Head of caudate nucleus (tissue), 42 donors: ENCODE measurements around the gene ADAMTSL3.
A peak's percentile ranks its signal among the peaks of the same experiment; 100 is the strongest.

Experiments
- DNase-seq, 42 donors: peaks; one replicate each; pipeline versions ENCODE4 v3.0.0 to v3.0.0-alpha.2; 2020 to 2021; ENCODE audit warnings: mixed read lengths in 7 of 42
- intact Hi-C: fragments of 100-400 bp; cut with DNase I; formaldehyde crosslinking; loops from one replicate; pipeline ENCODE4 v1.15.0; 2022

ADAMTSL3 gene

GRCh38 chr15:83978588-83978987, 324.7 kb downstream of the ADAMTSL3 start:
- no peak for DNase-seq
- intact Hi-C loops: no loop called here

- DNase-seq: no peak
- intact Hi-C loops: no loop called here
Observed at GRCh38 chr15:83980637-83981036, 326.7 kb downstream of the ADAMTSL3 start.

- intact Hi-C loops: no loop called here
- DNase-seq: no peak
Observed at GRCh38 chr15:83982748-83983147, 328.8 kb downstream of the ADAMTSL3 start.

- DNase-seq: peak in 2 of 42 donors; percentile 4 to 6
Observed at GRCh38 chr15:83983634-83984458, 329.9 kb downstream of the ADAMTSL3 start.

GRCh38 chr15:83984601-83985000, 330.7 kb downstream of the ADAMTSL3 start:
- intact Hi-C loops: no loop called here
- no peak for DNase-seq

More at GRCh38 chr15:83983634-83984458, 329.9 kb downstream of the ADAMTSL3 start:
- intact Hi-C loops: no loop called here

GRCh38 chr15:83991163-83991562, 337.2 kb downstream of the ADAMTSL3 start:
- no peak for DNase-seq
- intact Hi-C loops: no loop called here

GRCh38 chr15:83992324-83993031, 338.6 kb downstream of the ADAMTSL3 start:
- intact Hi-C loops: no loop called here
- DNase-seq: no peak

GRCh38 chr15:83993591-83993990, 339.7 kb downstream of the ADAMTSL3 start:
- DNase-seq: no peak
- intact Hi-C loops: no loop called here

- intact Hi-C loops: no loop called here
Observed at GRCh38 chr15:83998486-83998885, 344.6 kb downstream of the ADAMTSL3 start.

GRCh38 chr15:83999396-84000135, 345.6 kb downstream of the ADAMTSL3 start:
- intact Hi-C loops: no loop called here
- no peak for DNase-seq

More at GRCh38 chr15:83998486-83998885, 344.6 kb downstream of the ADAMTSL3 start:
- no peak for DNase-seq

- no peak for DNase-seq
- intact Hi-C loops: no loop called here
Observed at GRCh38 chr15:84001037-84001436, 347.1 kb downstream of the ADAMTSL3 start.

GRCh38 chr15:84001655-84002054, 347.7 kb downstream of the ADAMTSL3 start:
- DNase-seq: no peak
- intact Hi-C loops: no loop called here

- no peak for DNase-seq
- intact Hi-C loops: no loop called here
Observed at GRCh38 chr15:84003791-84004503, 350.0 kb downstream of the ADAMTSL3 start.

GRCh38 chr15:84006421-84006820, 352.5 kb downstream of the ADAMTSL3 start:
- no peak for DNase-seq
- intact Hi-C loops: no loop called here

GRCh38 chr15:84009616-84010015, 355.7 kb downstream of the ADAMTSL3 start:
- DNase-seq: no peak
- intact Hi-C loops: no loop called here

- no peak for DNase-seq
- intact Hi-C loops: no loop called here
Observed at GRCh38 chr15:84010246-84010645, 356.3 kb downstream of the ADAMTSL3 start.

GRCh38 chr15:84016371-84016770, 362.4 kb downstream of the ADAMTSL3 start:
- no peak for DNase-seq
- intact Hi-C loops: no loop called here

GRCh38 chr15:84022516-84022915, 368.6 kb downstream of the ADAMTSL3 start:
- intact Hi-C loops: no loop called here
- DNase-seq: no peak

- intact Hi-C loops: no loop called here
- peak in 4 of 42 donors; percentile 6 to 26 (median 13) for DNase-seq
Observed at GRCh38 chr15:84023636-84024035, 369.7 kb downstream of the ADAMTSL3 start.
